Sigmoid colon (tissue), 4 donors: ENCODE measurements around the gene CCNY.
"Not testable (repeated sequence)": the region's sequence is repeated elsewhere in the genome, so short reads cannot be mapped to it uniquely, and the experiment has no call there.

Experiments used
- POLR2A ChIP-seq, 2 donors: fragments of 450-650 bp; IDR thresholded peaks; one replicate each; pipeline ENCODE4 v1.6.1; 2016; ENCODE audit warnings: antibody characterized with exemption in 2 of 2, mild to moderate bottlenecking in 2 of 2, moderate library complexity in 2 of 2
- POLR2AphosphoS5 ChIP-seq, 4 donors: sonication (generic); formaldehyde crosslinking; IDR thresholded peaks; one replicate each; pipeline ENCODE4 v1.6.1; 2017; ENCODE audit warnings: antibody characterized with exemption in 4 of 4
- TF ChIP-seq, protein P1 (sequence below), 4 experiments: fragments of 450-650 bp in 3 of 4; fragments of 200-600 bp in 1 of 4; IDR thresholded peaks; one replicate each; pipeline ENCODE4 v1.5.1; 2016 to 2019; ENCODE audit warnings: antibody characterized with exemption in 4 of 4, mild to moderate bottlenecking in 3 of 4, moderate library complexity in 2 of 4

DNA sequence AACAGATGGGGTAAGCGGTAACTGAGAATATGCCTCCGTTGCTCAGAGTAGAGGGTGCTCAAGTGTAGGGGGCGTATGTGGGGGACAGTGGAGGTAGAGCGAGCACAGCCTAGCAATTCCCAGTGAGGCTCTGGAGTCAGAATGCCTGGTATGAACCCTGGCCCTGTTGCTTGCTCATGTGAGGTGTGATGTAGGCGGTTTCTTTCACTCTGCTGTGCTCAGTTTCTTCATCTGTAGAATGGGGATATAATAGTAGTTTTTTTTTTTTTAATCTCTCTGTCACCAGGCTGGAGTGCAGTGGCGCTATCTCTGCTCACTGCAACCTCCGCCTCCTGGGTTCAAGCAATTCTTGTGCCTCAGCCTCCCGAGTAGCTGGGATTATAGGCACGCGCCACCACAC is 82.3 kb downstream of the CCNY start:
- TF ChIP-seq, protein P1, sequence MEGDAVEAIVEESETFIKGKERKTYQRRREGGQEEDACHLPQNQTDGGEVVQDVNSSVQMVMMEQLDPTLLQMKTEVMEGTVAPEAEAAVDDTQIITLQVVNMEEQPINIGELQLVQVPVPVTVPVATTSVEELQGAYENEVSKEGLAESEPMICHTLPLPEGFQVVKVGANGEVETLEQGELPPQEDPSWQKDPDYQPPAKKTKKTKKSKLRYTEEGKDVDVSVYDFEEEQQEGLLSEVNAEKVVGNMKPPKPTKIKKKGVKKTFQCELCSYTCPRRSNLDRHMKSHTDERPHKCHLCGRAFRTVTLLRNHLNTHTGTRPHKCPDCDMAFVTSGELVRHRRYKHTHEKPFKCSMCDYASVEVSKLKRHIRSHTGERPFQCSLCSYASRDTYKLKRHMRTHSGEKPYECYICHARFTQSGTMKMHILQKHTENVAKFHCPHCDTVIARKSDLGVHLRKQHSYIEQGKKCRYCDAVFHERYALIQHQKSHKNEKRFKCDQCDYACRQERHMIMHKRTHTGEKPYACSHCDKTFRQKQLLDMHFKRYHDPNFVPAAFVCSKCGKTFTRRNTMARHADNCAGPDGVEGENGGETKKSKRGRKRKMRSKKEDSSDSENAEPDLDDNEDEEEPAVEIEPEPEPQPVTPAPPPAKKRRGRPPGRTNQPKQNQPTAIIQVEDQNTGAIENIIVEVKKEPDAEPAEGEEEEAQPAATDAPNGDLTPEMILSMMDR (IDR thresholded peaks at IDR 0.05) = not testable (repeated sequence)
- not testable (repeated sequence) for TF ChIP-seq POLR2A, POLR2AphosphoS5 (IDR thresholded peaks at IDR 0.05)
